ENCODE measurements around the gene ZNF805.

DNA sequence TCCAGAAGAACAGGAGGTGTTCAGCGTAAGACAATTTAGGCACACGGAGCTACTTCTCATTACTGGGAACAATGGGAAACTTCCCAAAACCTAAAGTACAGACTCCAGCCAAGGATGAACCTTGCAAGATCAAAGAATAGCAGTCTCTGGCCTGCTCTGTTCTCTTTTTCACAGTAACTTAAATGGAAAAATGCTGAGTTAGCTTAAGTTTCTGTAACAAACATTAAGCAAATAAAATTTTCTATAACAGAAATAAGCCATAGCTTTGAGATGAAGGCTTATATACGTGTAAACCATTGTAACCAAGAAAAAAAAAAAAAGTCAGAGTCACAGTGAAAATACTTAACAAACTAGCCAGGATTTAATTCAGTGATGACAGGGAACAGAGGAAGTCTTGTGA, 21.6 kb downstream of the ZNF805 start:
- TF ChIP-seq, protein P1, sequence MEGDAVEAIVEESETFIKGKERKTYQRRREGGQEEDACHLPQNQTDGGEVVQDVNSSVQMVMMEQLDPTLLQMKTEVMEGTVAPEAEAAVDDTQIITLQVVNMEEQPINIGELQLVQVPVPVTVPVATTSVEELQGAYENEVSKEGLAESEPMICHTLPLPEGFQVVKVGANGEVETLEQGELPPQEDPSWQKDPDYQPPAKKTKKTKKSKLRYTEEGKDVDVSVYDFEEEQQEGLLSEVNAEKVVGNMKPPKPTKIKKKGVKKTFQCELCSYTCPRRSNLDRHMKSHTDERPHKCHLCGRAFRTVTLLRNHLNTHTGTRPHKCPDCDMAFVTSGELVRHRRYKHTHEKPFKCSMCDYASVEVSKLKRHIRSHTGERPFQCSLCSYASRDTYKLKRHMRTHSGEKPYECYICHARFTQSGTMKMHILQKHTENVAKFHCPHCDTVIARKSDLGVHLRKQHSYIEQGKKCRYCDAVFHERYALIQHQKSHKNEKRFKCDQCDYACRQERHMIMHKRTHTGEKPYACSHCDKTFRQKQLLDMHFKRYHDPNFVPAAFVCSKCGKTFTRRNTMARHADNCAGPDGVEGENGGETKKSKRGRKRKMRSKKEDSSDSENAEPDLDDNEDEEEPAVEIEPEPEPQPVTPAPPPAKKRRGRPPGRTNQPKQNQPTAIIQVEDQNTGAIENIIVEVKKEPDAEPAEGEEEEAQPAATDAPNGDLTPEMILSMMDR (IDR thresholded peaks at IDR 0.05): no peak
- TF ChIP-seq POLR2A (IDR thresholded peaks at IDR 0.05): no peak

Measured in heart left ventricle (tissue), 13 donors.